Sigmoid colon (tissue), 7 donors: Measurements from ENCODE around the gene RAP1GDS1. TPM values are rescaled to one million over a fixed set of nuclear protein-coding genes. Genes with fewer than 3 reads are reported as not detected.

Source experiments
- DNase-seq: peaks from one replicate; pipeline ENCODE4 v3.0.0-alpha.2; 2019
- H3K27ac ChIP-seq, 4 donors: fragments of 200-600 bp; sonication (generic); one replicate each; pipeline ENCODE4 v1.5.1; 2016 to 2019; ENCODE audit warnings: mild to moderate bottlenecking in 1 of 4
- H3K27me3 ChIP-seq, 3 donors: fragments of 200-600 bp; sonication (generic); one replicate each; pipeline ENCODE4 v1.5.1; 2019; ENCODE audit warnings: mild to moderate bottlenecking in 1 of 3
- H3K36me3 ChIP-seq, 4 donors: fragments of 200-600 bp; sonication (generic); one replicate each; pipeline ENCODE4 v1.5.1; 2016 to 2019
- H3K4me1 ChIP-seq, 4 donors: fragments of 200-600 bp; sonication (generic); one replicate each; pipeline ENCODE4 v1.5.1; 2017 to 2019
- H3K4me3 ChIP-seq, 4 donors: fragments of 200-600 bp; sonication (generic); one replicate each; pipeline ENCODE4 v1.5.1; 2017 to 2019; ENCODE audit warnings: mild to moderate bottlenecking in 2 of 4, moderate library complexity in 1 of 4
- H3K9me3 ChIP-seq, 4 donors: fragments of 200-600 bp in 3 of 4; sonication (generic) in 3 of 4; one replicate each; pipeline versions ENCODE4 v1.5.1 to v1.6.1; 2013 to 2019
- CTCF ChIP-seq, 4 experiments: fragments of 450-650 bp in 3 of 4; fragments of 200-600 bp in 1 of 4; IDR thresholded peaks; one replicate each; pipeline ENCODE4 v1.5.1; 2016 to 2019; ENCODE audit warnings: antibody characterized with exemption in 4 of 4, mild to moderate bottlenecking in 3 of 4, moderate library complexity in 2 of 4
- EP300 ChIP-seq, 4 donors: sonication (generic); formaldehyde crosslinking; IDR thresholded peaks; one replicate each; pipeline ENCODE4 v1.6.1; 2017; ENCODE audit warnings: antibody characterized with exemption in 4 of 4
- POLR2A ChIP-seq, 2 donors: fragments of 450-650 bp; IDR thresholded peaks; one replicate each; pipeline ENCODE4 v1.6.1; 2016; ENCODE audit warnings: antibody characterized with exemption in 2 of 2, mild to moderate bottlenecking in 2 of 2, moderate library complexity in 2 of 2
- POLR2AphosphoS5 ChIP-seq, 4 donors: sonication (generic); formaldehyde crosslinking; IDR thresholded peaks; one replicate each; pipeline ENCODE4 v1.6.1; 2017; ENCODE audit warnings: antibody characterized with exemption in 4 of 4
- WGBS, 2 donors: extraction: QIAGEN DNeasy Blood & Tissue Kit; methylation state at CpG; one replicate each; pipeline ENCODE4 v1.1.7; 2013; 5-methylcytosine and 5-hydroxymethylcytosine counted together
- intact Hi-C: fragments of 100-400 bp; cut with DNase I; formaldehyde crosslinking; loops from one replicate; pipeline ENCODE4 v1.15.1; 2023
- polyA plus RNA-seq, 3 donors: library from polyadenylated mRNA; stranded (reverse); fragments of 200-250 nt; gene quantifications; one replicate each; pipeline ENCODE4 v1.2.3, GENCODE V29; 2013
- total RNA-seq, 4 donors: library from RNA; depleted of rRNA; stranded (reverse); fragments of >200 nt; gene quantifications; one replicate each; pipeline ENCODE4 v1.1.0, GENCODE V29; 2016
- donor health status: healthy with polysubstance abuse.
- donor health status: Bipolar disorder and iron deficiency.
- donor health status: healthy.

Gene RAP1GDS1
- total and polyA plus RNA-seq, 7 donors = 10.2 to 34.9 (median 31.8) TPM

- H3K4me1 ChIP-seq = peaks cover 0 to 7% (median 0%) of the 10 kb centered on the region in 4 donors
- no peak for DNase-seq
- TF ChIP-seq CTCF (IDR thresholded peaks at IDR 0.05) (no peak), POLR2A (IDR thresholded peaks at IDR 0.05) (no peak), EP300 (IDR thresholded peaks at IDR 0.05) (no peak), POLR2AphosphoS5 (IDR thresholded peaks at IDR 0.05) (no peak)
- H3K9me3 ChIP-seq = peaks cover 0 to 3% (median 0%) of the 10 kb centered on the region in 4 donors
- intact Hi-C loops = no loop called here
- H3K4me3 ChIP-seq = no peak overlapping the region
- 81 to 91% methylated on average over 1 of the region's 1 CpG for WGBS, 2 donors
- no peaks in the 10 kb centered on the region for H3K27me3 ChIP-seq
- H3K36me3 ChIP-seq = no peaks in the 10 kb centered on the region
- H3K27ac ChIP-seq = no peak overlapping the region
Measured at GRCh38 chr4:98305576-98305975, 44.4 kb downstream of the RAP1GDS1 start.

- no peak for TF ChIP-seq CTCF (IDR thresholded peaks at IDR 0.05)
- no peak for TF ChIP-seq POLR2AphosphoS5 (IDR thresholded peaks at IDR 0.05)
- TF ChIP-seq EP300 (IDR thresholded peaks at IDR 0.05) = no peak
- TF ChIP-seq POLR2A (IDR thresholded peaks at IDR 0.05) = no peak
- no peaks in the 10 kb centered on the region for H3K27me3 ChIP-seq
- no peak overlapping the region for H3K4me3 ChIP-seq
- intact Hi-C loops = no loop called here
- no peak for DNase-seq
- no peaks in the 10 kb centered on the region for H3K9me3 ChIP-seq
- H3K4me1 ChIP-seq = peaks cover 0 to under 1% (median 0%) of the 10 kb centered on the region in 4 donors
- no peaks in the 10 kb centered on the region for H3K36me3 ChIP-seq
- 95 to 96% methylated on average over 2 of the region's 2 CpGs for WGBS, 2 donors
- H3K27ac ChIP-seq = no peak overlapping the region
Measured at GRCh38 chr4:98310867-98311266, 49.7 kb downstream of the RAP1GDS1 start.

- Histone ChIP-seq H3K27ac (no peak overlapping the region), H3K27me3 (no peaks in the 10 kb centered on the region), H3K9me3 (no peaks in the 10 kb centered on the region), H3K4me1 (no peaks in the 10 kb centered on the region), H3K36me3 (no peaks in the 10 kb centered on the region), H3K4me3 (no peak overlapping the region)
- DNase-seq = no peak
- WGBS, 2 donors = 95 to 99% methylated on average over 4 of the region's 4 CpGs
- intact Hi-C loops = no loop called here
- no peak for TF ChIP-seq EP300 (IDR thresholded peaks at IDR 0.05)
- no peak for TF ChIP-seq CTCF (IDR thresholded peaks at IDR 0.05)
- TF ChIP-seq POLR2AphosphoS5 (IDR thresholded peaks at IDR 0.05) = no peak
- TF ChIP-seq POLR2A (IDR thresholded peaks at IDR 0.05) = no peak
Measured at GRCh38 chr4:98311656-98312055, 50.5 kb downstream of the RAP1GDS1 start.

GRCh38 chr4:98314791-98315565, 53.8 kb downstream of the RAP1GDS1 start:
- no peak for DNase-seq
- TF ChIP-seq CTCF (IDR thresholded peaks at IDR 0.05) (no peak), POLR2AphosphoS5 (IDR thresholded peaks at IDR 0.05) (no peak), POLR2A (IDR thresholded peaks at IDR 0.05) (no peak), EP300 (IDR thresholded peaks at IDR 0.05) (no peak)
- 97 to 98% methylated on average over 3 of the region's 3 CpGs for WGBS, 2 donors
- Histone ChIP-seq H3K27me3 (no peaks in the 10 kb centered on the region), H3K36me3 (no peaks in the 10 kb centered on the region), H3K27ac (no peak overlapping the region), H3K9me3 (no peaks in the 10 kb centered on the region), H3K4me1 (no peaks in the 10 kb centered on the region), H3K4me3 (no peak overlapping the region)
- intact Hi-C loops = no loop called here
